CD4-positive, alpha-beta T cell treated with Interleukin-15 for 4 hours (primary cell): ENCODE measurements around the gene MYO5B.
"Not testable (repeated sequence)": the region's sequence is repeated elsewhere in the genome, so short reads cannot be mapped to it uniquely, and the experiment has no call there.

ENCODE experiments used
- DNase-seq: peaks from one replicate; pipeline ENCODE4 v3.0.0-alpha.2; 2020; ENCODE audit warnings: low spot score

The MYO5B gene

DNA sequence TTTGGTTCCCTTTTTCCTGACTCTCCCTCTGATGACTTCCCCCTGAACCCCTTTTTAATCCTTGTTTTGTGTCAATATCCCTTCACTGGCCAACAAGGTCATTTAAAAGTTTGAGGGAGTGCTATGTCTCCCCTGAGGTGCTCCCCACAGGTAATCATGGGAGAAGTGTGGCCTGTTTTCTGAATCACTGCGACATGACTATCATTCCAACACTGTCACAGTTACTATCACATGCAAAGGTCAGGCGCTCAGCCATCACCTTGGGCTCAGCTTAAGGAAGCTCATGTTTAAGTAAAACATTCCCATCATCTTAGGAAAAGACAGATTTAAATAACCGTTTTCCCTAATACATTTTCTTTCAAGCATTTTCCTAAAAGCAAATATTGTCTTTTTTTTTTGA lies 360.7 kb downstream of the MYO5B start:
- no peak for DNase-seq

- no peak for DNase-seq
These were observed 361.1 kb downstream of the MYO5B start for GRCh38 chr18:49833814-49834213.

- no peak for DNase-seq
These were observed 362.7 kb downstream of the MYO5B start for GRCh38 chr18:49832221-49832647.

GRCh38 chr18:49827996-49828395 lies 367.0 kb downstream of the MYO5B start:
- DNase-seq = no peak

- DNase-seq = peak; percentile 70
These were observed 374.9 kb downstream of the MYO5B start for GRCh38 chr18:49819823-49820671.

DNA sequence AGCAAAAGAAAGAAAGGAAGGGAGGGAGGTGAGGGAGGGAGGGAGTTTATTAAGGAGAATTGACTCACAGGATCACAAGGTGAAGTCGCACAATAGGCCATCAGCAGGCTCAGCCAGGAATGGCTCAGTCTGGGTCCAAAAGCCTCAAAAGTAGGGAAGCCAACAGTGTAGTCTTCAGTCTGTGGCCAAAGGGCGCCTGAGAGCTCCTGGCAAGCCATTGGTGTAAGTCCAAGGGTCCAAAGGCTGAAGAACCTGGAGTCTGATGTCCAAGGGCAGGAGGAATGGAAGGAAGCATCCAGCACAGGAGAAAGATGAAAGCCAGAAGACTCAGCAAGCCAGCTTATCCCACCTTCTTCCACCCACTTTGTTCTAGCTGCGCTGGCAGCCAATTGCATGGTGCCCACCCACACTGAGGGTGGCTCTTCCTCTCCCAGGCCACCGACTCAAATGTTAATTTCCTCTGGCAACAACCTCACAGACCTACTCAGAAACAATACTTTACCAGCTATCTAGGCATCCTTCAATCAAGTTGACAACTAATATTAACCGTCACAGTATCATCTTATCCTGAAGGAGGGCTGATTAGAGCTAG lies 375.8 kb downstream of the MYO5B start:
- DNase-seq = no peak

- no peak for DNase-seq
These were observed 377.0 kb downstream of the MYO5B start for GRCh38 chr18:49817947-49818346.

DNA sequence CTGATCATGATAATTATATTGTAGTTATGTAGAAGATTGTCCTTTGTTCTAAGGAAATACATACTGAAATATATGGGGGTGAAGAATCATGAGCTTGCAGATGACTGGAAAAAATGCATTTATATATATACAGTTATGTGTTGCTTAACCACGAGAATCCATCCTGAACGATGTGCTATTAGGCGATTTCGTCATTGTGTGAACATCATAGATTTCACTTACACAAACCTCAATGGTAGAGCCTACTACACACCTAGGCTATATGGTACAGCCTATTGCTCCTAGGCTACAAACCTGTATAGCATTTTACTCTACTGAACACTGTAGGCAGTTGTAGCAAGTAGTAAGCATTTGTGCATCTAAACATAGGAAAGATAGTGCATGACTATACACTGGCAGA lies 379.0 kb downstream of the MYO5B start:
- DNase-seq = no peak

DNA sequence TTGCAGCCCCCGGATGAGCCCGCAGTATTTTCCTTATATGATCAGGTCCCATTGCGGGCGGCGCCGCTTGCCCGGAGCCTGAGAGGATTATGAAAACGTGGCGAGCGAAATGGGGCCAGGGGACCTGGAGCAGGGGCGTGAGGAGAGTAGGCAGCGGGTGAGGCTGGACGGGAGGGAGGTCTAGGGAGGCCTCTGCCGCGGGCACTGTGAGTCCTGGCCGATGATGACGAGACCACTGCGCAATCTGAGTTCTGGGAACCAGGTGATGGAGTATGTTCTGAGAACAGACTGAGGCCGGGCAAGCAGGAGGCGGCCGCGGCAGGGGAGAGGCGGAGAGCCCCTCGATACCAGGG lies 380.8 kb downstream of the MYO5B start:
- DNase-seq = peak; percentile 82

- DNase-seq = peak; percentile 83
These were observed 381.4 kb downstream of the MYO5B start, which contains the start of gene ACAA2 for GRCh38 chr18:49813319-49814146. ACAA2 (minus strand) TSS chr18:49813533; CDS start chr18:49813484, 49 bp downstream.

DNA sequence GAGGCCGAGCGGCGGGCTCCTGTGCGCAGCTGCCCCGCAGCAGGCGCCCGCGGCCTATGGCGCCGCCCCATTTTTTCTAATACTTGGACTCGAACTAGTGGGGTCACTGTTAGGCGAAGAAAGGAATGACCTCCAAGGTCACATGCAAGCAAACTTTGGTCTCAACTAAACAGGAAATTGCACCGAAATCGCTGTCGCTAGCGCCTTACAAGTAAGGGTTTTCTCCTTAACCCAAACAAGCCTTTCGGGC lies 382.0 kb downstream of the MYO5B start:
- no peak for DNase-seq

GRCh38 chr18:49812286-49813068 lies 382.5 kb downstream of the MYO5B start:
- no peak for DNase-seq

DNA sequence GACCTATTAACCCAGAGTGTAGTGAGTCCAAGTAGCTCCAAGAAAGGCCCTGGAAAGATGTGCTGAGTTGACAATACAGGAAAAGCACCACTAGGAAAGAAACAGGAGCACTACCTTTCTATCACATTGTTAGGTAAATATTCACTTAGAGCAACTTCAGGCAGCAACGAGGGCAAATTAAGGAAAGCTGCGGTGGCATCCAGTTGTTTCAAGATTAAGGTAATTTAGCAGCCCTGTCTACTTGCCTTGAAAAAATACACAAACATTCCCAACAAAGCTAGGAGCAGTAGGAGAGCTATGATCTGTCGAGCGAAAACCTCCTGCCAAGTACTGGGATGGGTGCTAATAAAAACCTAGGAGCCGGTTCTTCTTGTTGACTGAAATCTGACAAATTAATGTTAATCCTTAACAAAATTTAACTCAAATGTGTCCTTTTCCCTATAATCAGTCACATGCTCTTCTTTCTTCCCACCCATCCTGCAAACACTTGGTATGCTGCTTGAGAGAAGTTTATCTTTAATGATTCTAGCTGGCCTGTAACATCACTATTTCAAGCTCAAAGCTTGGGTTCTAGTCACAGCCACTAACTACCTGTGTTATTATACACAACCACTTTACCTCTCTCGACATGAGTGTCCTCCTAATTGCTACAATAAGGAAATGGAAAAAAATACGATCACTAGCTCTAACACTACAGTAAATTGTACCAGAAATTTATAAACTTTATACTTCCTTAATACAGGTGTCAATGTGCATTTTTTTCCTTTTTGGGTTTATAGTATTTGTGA lies 383.6 kb downstream of the MYO5B start:
- no peak for DNase-seq

DNA sequence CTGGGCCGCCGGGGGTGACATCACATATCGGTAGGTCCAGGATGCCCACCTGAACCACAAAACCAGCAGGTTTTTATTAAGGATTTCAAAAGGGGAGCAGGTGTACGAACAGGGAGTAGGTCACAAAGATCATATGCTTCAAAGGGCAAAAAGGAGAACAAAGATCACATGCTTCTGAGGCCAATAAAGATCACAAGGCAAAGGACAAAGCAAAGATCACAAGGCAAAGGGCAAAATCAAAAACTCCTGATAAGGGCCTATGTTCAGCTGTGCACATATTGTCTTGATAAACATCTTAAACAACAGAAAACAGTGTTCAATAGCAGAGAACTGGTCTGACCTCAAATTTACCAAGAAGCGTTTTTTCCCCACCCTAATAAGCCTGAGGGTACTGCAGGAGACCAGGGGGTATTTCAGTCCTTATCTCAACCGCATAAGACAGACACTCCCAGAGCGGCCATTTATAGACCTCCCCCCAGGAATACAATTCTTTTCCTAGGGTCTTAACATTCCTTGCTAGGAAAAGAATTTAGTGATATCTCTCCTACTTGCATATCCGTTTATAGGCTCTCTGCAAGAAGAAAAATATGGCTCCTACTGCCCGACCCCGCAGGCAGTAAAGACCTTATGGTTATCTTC lies 386.3 kb downstream of the MYO5B start:
- DNase-seq = not testable (repeated sequence)

- no peak for DNase-seq
These were observed 390.9 kb downstream of the MYO5B start for GRCh38 chr18:49804096-49804495.

DNA sequence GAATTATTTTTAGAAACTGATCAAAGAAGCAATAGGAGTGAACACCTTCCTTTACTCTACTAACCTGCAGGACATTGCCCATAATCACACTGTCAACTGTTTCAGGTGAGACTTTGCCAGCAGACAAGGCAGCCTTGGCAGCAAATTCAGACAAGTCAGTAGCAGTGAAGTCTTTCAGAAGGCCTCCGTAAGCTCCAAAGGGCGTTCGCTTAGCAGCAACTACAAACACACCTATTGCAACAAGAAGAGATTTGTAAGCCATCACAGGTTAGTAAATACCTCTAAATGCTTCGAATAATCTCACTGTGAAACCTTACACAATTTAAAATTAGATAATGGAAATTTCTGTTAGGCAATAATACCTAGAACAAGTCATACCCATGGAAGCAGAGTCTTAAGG lies 392.3 kb downstream of the MYO5B start:
- DNase-seq = no peak

DNA sequence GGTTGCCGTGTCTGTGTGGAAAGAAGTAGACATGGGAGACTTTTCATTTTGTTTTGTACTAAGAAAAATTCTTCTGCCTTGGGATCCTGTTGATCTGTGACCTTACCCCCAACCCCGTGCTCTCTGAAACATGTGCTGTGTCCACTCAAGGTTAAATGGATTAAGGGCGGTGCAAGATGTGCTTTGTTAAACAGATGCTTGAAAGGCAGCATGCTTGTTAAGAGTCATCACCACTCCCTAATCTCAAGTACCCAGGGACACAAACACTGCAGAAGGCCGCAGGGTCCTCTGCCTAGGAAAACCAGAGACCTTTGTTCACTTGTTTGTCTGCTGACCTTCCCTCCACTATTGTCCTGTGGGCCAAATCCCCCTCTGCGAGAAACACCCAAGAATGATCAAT lies 394.5 kb downstream of the MYO5B start:
- DNase-seq = not testable (repeated sequence)

DNA sequence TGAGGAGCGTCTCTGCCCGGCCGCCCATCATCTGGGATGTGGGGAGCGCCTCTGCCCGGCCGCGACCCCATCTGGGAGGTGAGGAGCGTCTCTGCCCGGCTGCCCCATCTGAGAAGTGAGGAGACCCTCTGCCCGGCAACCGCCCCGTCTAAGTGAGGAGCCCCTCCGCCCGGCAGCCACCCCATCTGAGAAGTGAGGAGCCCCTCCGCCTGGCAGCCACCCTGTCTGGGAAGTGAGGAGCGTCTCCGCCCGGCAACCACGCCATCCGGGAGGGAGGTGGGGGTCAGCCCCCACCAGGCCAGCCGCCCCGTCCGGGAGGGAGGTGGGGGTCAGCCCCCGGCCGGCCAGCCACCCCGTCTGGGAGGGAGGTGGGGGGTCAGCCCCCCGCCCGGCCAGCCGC lies 395.1 kb downstream of the MYO5B start:
- DNase-seq = not testable (repeated sequence)

GRCh38 chr18:49798001-49798400 lies 396.9 kb downstream of the MYO5B start:
- DNase-seq = no peak

- no peak for DNase-seq
These were observed 399.1 kb downstream of the MYO5B start for GRCh38 chr18:49795612-49796552.
